GM21447 (cell line): ENCODE results near the gene ST6GAL2.

ENCODE experiments used
- ATAC-seq: cut with Tn5 transposase; IDR thresholded peaks from one replicate; pipeline ENCODE4 v1.9.1; 2021; ENCODE audit not compliant: unreplicated experiment

The ST6GAL2 gene

GRCh38 chr2:106885971-106886915, at the start of gene ST6GAL2:
TSS of gene ST6GAL2 (minus strand) at chr2:106886167. CDS start at chr2:106843977, 42,190 bp downstream.
- ATAC-seq = no peak

GRCh38 chr2:106932644-106933043, 46.7 kb upstream of the ST6GAL2 start:
- no peak for ATAC-seq

DNA sequence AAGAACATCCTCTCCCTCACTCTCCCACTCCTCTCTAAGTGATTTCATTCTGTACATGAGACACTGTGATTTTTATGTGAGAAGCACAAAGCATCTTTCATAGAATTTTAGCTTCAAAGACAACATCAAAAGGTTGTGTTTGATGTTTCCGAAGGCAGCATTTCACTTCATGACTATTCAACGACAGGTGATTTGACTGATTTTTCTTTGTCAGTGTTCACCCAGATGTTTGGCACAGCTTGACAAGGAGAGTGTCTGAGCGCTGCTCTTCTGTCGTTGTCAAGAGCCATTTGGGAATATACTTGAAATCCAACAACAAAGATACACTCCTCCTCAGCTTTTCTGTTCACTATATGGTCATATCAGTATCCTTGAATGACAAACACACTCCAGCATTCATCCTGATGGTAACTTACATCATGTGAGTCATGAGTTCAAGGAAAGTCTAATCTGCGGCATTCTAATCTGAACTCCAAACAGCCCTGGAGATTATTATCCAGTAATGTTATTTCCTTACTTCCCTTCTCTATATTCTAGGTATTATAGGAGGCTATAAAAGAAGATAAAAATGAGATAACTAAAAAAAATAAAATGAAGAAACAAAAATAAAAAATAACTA, 45.9 kb upstream of the ST6GAL2 start:
- ATAC-seq = no peak

DNA sequence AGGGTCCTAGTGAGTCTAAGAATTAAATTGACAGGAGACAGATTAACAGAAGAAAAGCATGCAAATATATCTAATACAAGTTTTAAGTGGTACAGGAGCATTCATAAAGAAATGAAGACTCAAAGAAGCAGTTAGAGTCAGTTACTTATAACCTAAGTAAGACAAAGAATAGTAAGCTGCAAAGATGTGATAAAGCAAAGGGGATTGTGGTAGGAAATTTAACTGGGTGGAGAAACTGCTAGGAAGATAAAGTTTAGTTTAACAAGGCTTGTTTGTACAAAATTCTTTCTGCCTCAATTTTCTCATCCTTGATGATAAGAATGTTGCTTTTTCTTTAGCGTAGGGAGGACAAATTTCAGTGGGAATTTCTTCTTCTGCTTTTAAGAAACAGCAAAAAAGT, 35.5 kb upstream of the ST6GAL2 start:
- no peak for ATAC-seq

DNA sequence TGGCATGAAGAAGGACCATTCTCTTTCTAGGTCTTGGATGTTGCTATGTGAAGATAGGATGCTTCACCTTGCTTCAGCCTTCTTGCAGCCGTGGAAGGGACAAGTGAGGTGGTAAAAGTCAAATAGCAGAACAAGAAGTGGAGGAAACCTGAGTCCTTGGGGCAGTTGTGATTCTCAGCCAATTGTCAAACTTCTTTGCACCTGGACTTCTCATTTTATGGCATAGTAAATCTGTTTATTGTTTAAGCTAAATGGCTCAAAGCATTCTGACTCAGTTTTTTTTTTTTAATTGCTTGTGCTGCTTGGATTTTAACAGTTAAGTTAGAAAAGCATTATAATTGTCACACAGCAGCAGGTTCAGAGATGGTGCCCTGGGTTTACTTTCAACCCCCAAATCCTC, 33.0 kb upstream of the ST6GAL2 start:
- ATAC-seq = no peak

DNA sequence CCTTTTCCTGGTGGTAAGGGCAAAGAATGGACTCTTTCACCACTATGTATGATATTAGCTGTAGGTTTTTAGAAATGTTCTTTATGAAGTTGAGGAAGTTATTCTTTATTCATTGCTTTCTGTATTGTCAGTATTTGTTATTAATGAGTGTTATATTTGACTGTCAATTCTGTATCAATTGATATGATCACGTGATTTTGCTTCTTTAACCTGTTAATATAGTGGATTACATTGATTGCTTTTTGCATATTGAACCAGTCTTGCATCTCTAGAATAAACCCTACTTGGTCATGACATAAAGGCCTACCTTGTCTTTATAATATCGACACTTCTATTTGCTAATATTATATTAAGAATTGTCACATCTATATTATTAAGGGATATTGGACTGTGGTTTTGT, 18.3 kb upstream of the ST6GAL2 start:
- ATAC-seq = no peak

GRCh38 chr2:106899786-106900530, 14.0 kb upstream of the ST6GAL2 start:
- no peak for ATAC-seq

GRCh38 chr2:106894545-106894944, 8.6 kb upstream of the ST6GAL2 start:
- ATAC-seq = no peak

- ATAC-seq = no peak
These were observed 6.1 kb upstream of the ST6GAL2 start for GRCh38 chr2:106892048-106892447.

DNA sequence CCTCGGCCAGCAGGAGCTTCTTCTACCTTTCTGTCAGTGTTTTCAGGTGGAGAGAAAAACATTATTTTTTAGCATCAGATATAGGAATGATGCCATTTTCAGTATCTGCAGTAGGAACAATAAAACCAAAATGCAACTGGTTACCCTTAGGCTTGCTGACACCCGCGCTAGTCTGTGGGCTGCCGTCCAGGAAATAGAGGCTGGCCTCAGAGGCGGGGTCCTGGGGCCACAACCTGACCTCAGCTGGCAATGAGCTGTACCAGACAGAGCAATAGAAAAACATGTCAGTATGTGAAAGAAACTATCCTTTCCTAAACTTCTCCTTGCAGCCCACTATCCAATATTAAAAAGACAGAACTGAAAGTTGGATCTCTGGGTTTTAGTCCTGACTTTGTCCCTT, 4.6 kb upstream of the ST6GAL2 start:
- ATAC-seq = no peak

DNA sequence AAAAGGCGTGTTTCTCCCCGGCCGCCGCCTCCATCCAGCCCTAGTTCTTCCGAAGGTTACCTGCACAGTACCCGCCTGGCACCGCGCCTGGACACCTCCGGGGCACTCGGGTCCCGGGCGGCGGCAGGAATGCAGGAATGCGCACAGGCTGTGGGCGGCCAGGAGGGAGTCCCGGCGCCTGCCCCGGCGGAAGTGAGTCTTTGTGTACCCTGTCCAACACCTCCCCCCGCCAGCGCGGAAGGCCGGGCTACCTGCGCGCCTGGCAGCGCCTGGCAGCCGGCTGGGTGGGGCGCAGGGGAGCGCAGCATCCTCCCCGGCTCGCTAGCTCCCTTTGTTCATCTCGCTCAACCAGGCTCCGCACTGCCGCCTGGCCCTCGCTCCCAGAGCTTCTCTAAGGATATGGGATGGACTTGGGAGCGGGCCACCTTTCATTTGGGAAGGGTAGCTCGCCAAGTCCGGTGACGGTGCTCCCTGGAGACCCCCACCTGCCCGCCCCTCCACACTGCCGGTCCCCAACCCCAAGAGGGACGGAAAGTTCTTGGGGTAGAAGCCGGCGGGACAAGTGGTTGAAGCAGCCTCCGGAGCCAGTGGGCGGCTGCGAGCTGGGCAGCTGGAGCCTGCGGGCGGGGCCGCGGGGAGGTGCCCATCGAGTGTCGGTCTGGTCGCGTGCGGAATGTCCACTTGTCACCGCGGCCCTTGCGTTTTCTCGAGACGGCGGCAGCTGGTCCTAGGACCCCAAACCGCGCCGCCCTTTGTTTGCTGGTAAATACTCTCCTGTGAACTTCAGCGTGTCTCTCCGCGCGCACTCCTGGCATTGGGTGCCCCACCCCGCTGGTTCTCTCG, 1.2 kb upstream of the ST6GAL2 start:
- ATAC-seq = no peak

DNA sequence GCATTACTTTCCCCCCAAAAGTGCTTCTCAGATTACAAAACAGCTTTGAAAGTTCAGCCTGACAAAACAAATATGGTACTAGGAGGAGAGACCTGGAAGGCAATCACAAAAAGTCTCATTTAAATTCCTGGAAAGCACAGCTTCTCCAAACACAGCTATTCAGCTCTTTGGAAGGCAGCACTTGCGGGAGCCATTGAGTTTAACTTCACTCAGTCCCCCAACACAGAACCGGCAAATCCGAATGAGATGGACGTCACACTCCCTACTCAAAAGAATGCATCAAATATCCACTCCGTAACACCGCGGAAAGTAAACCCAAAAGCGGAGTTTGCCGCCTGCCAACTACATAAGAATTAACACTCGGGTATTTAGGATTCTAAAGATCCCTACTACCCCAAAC, 638 bp downstream of the ST6GAL2 start:
- ATAC-seq = no peak

DNA sequence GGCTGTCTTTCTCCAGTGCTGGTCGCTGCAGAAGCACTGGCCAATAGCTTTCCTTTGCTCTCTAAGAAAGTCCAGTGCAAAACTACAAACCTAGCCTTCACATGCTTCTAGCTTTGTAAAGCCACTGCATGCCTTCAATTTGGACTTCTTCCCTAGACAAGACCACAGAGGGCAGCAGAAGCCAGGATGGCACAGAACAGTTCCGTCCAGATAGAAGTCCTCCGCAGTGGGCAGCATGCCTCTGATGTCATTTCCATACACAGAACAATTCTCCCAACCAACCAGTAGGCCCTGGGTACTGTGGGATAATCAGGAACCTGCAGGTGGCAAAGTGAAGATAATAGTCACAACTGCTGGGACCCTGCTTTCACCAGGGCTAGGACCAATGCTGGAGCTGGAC, 3.3 kb downstream of the ST6GAL2 start:
- ATAC-seq = no peak

DNA sequence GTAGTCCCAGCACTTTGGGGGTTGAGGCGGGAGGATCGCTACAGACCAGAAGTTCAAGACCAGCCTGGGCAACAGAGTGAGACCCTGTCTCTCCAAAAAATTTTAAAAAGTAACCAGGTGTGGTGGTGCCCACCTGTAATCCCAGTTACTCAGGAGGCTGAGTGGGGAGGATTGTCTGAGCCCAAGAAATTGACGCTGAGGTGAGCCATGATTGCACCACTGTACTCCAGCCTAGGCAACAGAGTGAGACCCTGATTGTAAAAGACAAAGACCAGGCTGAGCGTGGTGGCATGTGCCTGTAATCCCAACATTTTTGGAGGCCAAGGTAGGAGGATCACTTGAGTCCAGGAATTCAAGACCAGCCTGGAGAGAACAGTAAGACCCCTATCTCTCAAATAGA, 7.8 kb downstream of the ST6GAL2 start:
- no peak for ATAC-seq

GRCh38 chr2:106876699-106877098, 9.3 kb downstream of the ST6GAL2 start:
- no peak for ATAC-seq

- no peak for ATAC-seq
These were observed 16.3 kb downstream of the ST6GAL2 start for GRCh38 chr2:106869512-106870275.

DNA sequence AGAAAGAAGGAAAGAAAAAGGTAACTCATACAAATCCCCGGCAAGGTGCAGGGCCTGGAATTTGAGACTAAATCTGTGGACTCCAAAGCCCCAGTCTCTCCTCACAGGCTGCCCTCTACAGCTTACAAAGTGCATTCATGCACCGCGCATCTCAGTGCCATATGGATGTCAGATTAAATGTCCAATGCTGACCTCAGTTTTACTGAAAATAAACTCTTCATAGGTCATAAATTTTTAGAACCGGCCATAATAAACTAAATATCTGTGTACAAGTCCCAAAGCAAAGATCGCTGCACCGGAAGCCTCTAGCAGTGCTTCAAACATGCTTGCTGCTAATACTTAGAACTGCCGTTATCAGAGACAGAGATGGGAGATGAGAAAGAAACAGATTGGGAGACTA, 17.7 kb downstream of the ST6GAL2 start:
- no peak for ATAC-seq

DNA sequence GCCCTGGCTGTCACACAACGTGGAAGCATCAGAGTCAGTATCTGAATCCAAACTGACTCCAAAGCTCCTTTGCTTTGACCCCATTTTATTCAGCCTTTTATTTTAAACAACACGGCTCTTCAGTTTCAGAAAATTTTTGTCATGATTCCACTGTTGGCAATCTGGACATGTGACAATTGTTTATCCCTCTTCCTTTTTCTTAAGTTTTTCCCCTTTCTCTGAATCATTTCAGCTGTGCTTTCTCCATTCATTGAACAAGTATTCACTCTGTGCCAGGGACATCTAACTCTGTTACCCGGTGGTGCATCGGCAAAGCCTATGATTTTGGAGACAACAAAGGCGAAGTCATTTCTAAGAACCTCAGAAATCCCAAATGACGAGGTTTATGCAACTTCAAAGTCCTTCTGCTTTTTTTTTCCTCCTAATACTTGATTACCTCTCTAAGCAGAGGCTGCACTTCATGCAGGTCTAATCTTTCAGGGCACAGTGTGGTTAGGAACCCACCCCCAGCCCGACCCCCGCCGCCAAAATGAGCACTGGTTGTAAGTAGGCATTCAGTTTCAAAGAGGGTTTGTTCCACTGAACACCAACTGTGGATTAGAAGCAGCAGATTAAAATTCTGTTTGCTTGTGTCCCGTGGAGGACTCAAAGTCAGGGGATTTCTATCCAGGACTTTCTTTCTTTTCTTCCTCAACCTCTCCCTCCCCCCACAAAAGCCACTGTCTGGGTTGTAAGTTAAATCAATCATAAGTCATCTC, 18.6 kb downstream of the ST6GAL2 start:
- ATAC-seq = no peak

GRCh38 chr2:106866641-106867040, 19.3 kb downstream of the ST6GAL2 start:
- ATAC-seq = no peak
